SK-N-SH (cell line): ENCODE data around the gene TARDBP.
"Not testable (repeated sequence)": the region's sequence is repeated elsewhere in the genome, so short reads cannot be mapped to it uniquely, and the experiment has no call there.

Source experiments
- ELF1 ChIP-seq: IDR thresholded peaks from 2 replicates; pipeline ENCODE4 v1.4.0; 2012
- EP300 ChIP-seq, 2 experiments: IDR thresholded peaks; 2 replicates each; pipeline versions ENCODE4 v1.4.0 to v1.6.1; 2012; ENCODE audit warnings: borderline replicate concordance in 1 of 2, low read depth in 1 of 2, low read length in 1 of 2
- EZH2phosphoT487 ChIP-seq: fragments of 200-600 bp; sonication (generic); IDR thresholded peaks from 2 replicates; pipeline ENCODE4 v1.6.1; 2017; ENCODE audit warnings: low read depth, mixed run types, mild to moderate bottlenecking, antibody characterized with exemption, moderate library complexity, borderline replicate concordance
- FOSL2 ChIP-seq: IDR thresholded peaks from 2 replicates; pipeline ENCODE4 v1.4.0; 2012; ENCODE audit warnings: low read depth, mild to moderate bottlenecking, moderate library complexity, borderline replicate concordance
- JUND ChIP-seq: IDR thresholded peaks from 2 replicates; pipeline ENCODE4 v1.4.0; 2012
- RXRA ChIP-seq: IDR thresholded peaks from 2 replicates; pipeline ENCODE4 v1.4.0; 2012; ENCODE audit warnings: low read depth, mild to moderate bottlenecking, borderline replicate concordance
- SIN3A ChIP-seq: IDR thresholded peaks from 2 replicates; pipeline ENCODE4 v1.6.1; 2012; ENCODE audit warnings: low read depth, mild to moderate bottlenecking, low read length, moderate library complexity, borderline replicate concordance
- TAF1 ChIP-seq: IDR thresholded peaks from 2 replicates; pipeline ENCODE4 v1.6.1; 2012; ENCODE audit warnings: low read depth, mild to moderate bottlenecking, low read length, moderate library complexity, borderline replicate concordance
- YY1 ChIP-seq: IDR thresholded peaks from 2 replicates; pipeline ENCODE4 v1.4.0; 2012; ENCODE audit warnings: low read depth, mild to moderate bottlenecking
- TF ChIP-seq, protein P1 (sequence below): IDR thresholded peaks from 2 replicates; pipeline ENCODE4 v1.4.0; 2012; ENCODE audit warnings: low read depth, borderline replicate concordance
- TF ChIP-seq, protein P2 (sequence below): fragments of 200-600 bp; sonication (generic); IDR thresholded peaks from 2 replicates; pipeline ENCODE4 v1.6.1; 2017; ENCODE audit warnings: antibody characterized with exemption, mild to moderate bottlenecking, moderate library complexity
- TF ChIP-seq, protein P3 (sequence below): fragments of 150-350 bp; IDR thresholded peaks from 2 replicates; pipeline ENCODE4 v1.6.1; 2017; ENCODE audit warnings: antibody characterized with exemption, low read length, low read depth, borderline replicate concordance

DNA sequence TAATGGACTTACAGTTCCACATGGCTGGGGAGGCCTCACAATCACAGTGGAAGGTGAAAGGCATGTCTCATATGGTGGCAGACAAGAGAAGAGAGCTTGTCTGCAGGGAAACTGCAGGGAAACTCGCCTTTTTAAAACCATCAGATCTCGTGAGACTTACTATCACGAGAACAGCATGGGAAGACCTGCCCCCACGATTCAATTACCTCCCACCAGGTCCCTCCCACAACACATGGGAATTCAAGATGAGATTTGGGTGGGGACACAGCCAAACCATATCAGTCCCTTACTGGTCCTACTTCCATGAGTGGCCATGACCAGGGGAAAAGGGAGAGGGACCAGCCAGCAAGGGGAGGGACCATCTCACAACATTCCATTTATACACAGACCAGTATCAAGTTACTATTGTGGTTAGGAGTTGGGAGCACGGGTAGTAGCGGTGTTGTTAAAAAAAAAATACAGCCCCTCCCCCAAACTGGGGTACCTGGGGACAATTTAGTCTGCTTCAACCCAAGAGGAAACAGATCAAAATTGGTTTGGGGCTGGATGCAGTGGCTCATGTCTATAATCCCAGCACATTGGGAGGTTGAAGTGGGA lies 22.4 kb upstream of the TARDBP start:
- TF ChIP-seq SIN3A; ELF1; TAF1; EZH2phosphoT487; FOSL2; EP300 (IDR thresholded peaks at IDR 0.05; ENCODE audit: borderline replicate concordance in 1 of 2, low read depth in 1 of 2, low read length in 1 of 2); JUND; RXRA; YY1: not testable (repeated sequence)
- TF ChIP-seq, protein P1, sequence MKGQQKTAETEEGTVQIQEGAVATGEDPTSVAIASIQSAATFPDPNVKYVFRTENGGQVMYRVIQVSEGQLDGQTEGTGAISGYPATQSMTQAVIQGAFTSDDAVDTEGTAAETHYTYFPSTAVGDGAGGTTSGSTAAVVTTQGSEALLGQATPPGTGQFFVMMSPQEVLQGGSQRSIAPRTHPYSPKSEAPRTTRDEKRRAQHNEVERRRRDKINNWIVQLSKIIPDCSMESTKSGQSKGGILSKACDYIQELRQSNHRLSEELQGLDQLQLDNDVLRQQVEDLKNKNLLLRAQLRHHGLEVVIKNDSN = not testable (repeated sequence)
- TF ChIP-seq, protein P2, sequence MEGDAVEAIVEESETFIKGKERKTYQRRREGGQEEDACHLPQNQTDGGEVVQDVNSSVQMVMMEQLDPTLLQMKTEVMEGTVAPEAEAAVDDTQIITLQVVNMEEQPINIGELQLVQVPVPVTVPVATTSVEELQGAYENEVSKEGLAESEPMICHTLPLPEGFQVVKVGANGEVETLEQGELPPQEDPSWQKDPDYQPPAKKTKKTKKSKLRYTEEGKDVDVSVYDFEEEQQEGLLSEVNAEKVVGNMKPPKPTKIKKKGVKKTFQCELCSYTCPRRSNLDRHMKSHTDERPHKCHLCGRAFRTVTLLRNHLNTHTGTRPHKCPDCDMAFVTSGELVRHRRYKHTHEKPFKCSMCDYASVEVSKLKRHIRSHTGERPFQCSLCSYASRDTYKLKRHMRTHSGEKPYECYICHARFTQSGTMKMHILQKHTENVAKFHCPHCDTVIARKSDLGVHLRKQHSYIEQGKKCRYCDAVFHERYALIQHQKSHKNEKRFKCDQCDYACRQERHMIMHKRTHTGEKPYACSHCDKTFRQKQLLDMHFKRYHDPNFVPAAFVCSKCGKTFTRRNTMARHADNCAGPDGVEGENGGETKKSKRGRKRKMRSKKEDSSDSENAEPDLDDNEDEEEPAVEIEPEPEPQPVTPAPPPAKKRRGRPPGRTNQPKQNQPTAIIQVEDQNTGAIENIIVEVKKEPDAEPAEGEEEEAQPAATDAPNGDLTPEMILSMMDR = not testable (repeated sequence)
- TF ChIP-seq, protein P3, sequence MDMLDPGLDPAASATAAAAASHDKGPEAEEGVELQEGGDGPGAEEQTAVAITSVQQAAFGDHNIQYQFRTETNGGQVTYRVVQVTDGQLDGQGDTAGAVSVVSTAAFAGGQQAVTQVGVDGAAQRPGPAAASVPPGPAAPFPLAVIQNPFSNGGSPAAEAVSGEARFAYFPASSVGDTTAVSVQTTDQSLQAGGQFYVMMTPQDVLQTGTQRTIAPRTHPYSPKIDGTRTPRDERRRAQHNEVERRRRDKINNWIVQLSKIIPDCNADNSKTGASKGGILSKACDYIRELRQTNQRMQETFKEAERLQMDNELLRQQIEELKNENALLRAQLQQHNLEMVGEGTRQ = not testable (repeated sequence)
